IMR-90 (cell line): Measurements from ENCODE around the gene ZNF827. TPM values are rescaled to one million over a fixed set of nuclear protein-coding genes. Genes with fewer than 3 reads are reported as not detected.
A peak's percentile ranks its signal among the peaks of the same experiment; 100 is the strongest.

Experiments
- ATAC-seq: fragments of 200-7000 bp; cut with Tn5 transposase; 2 replicates; pipeline ENCODE4 v1.9.1; 2020; ENCODE audit warnings: low read depth, mild to moderate bottlenecking, moderate library complexity
- BruUV-seq: library from RNA; stranded (reverse); fragments of 400-500 nt; replicated peaks from 2 replicates; lab custom pipeline; 2021; lab: Mats Ljungman, UMichigan
- CTCF ChIA-PET: fragments of 300-600 bp; formaldehyde crosslinking; extraction: SDS; loops from one replicate; lab custom pipeline; 2021; ENCODE audit warnings: antibody characterized with exemption; lab: Yijun Ruan, JAX
- POLR2A ChIA-PET: fragments of 300-600 bp; sonication (Branson Sonifier 250); formaldehyde crosslinking; loops from one replicate; lab custom pipeline; 2022; ENCODE audit warnings: antibody characterized with exemption; ENCODE audit not compliant: unreplicated experiment; lab: Charles Lee
- DNase-seq: peaks from one replicate; pipeline ENCODE4 v3.0.0; 2013
- H2AFZ ChIP-seq: replicated peaks from 2 replicates; pipeline ENCODE3; 2013; ENCODE audit warnings: low read length, mild to moderate bottlenecking; ENCODE audit not compliant: poor library complexity
- H2AK5ac ChIP-seq: 2 replicates; pipeline ENCODE4 v1.6.1; 2013; ENCODE audit warnings: low read depth, low read length, inconsistent platforms
- H2AK9ac ChIP-seq: replicated peaks from 2 replicates; pipeline ENCODE3; 2013; ENCODE audit warnings: mild to moderate bottlenecking, low read depth, low read length, moderate library complexity; ENCODE audit not compliant: poor library complexity
- H2BK120ac ChIP-seq: 2 replicates; pipeline ENCODE4 v1.6.1; 2013; ENCODE audit warnings: low read depth, low read length, inconsistent platforms
- H2BK15ac ChIP-seq: 3 replicates; pipeline ENCODE4 v1.6.1; 2013; ENCODE audit warnings: low read depth, low read length, inconsistent platforms
- H2BK20ac ChIP-seq: 2 replicates; pipeline ENCODE4 v1.6.1; 2013; ENCODE audit warnings: low read depth, mild to moderate bottlenecking, inconsistent platforms, low read length, moderate library complexity
- H2BK5ac ChIP-seq: 2 replicates; pipeline ENCODE4 v1.6.1; 2013; ENCODE audit warnings: mild to moderate bottlenecking, low read depth, low read length, inconsistent platforms; ENCODE audit not compliant: poor library complexity, severe bottlenecking
- H3K14ac ChIP-seq: replicated peaks from 2 replicates; pipeline ENCODE4 v1.6.1; 2013; ENCODE audit warnings: low read depth, low read length, inconsistent platforms
- H3K18ac ChIP-seq: 2 replicates; pipeline ENCODE4 v1.6.1; 2013; ENCODE audit warnings: low read depth, low read length, control low read depth
- H3K23ac ChIP-seq: 2 replicates; pipeline ENCODE4 v1.6.1; 2013; ENCODE audit warnings: low read depth, low read length, inconsistent platforms
- H3K27ac ChIP-seq: 2 replicates; pipeline ENCODE4 v1.5.1; 2013; ENCODE audit warnings: mild to moderate bottlenecking, control low read depth, low read length; ENCODE audit not compliant: insufficient read depth
- H3K27me3 ChIP-seq: 2 replicates; pipeline ENCODE4 v1.6.1; 2013; ENCODE audit warnings: low read length; ENCODE audit not compliant: control insufficient read depth, insufficient read depth
- H3K36me3 ChIP-seq: 2 replicates; pipeline ENCODE4 v1.6.1; 2013; ENCODE audit warnings: low read length, mixed read lengths; ENCODE audit not compliant: control insufficient read depth, insufficient read depth
- H3K4ac ChIP-seq: 2 replicates; pipeline ENCODE4 v1.6.1; 2013; ENCODE audit warnings: low read depth, low read length, inconsistent platforms
- H3K4me1 ChIP-seq: 2 replicates; pipeline ENCODE4 v1.6.1; 2013; ENCODE audit warnings: low read length, mixed read lengths; ENCODE audit not compliant: control insufficient read depth, insufficient read depth
- H3K4me2 ChIP-seq: 2 replicates; pipeline ENCODE4 v1.6.1; 2013; ENCODE audit warnings: low read depth, mild to moderate bottlenecking, control low read depth, low read length, moderate library complexity
- H3K4me3 ChIP-seq: 2 replicates; pipeline ENCODE4 v1.5.1; 2013; ENCODE audit warnings: low read depth, mild to moderate bottlenecking, control low read depth, low read length, moderate library complexity; ENCODE audit not compliant: insufficient read depth
- H3K56ac ChIP-seq: 2 replicates; pipeline ENCODE4 v1.6.1; 2013; ENCODE audit warnings: low read length, inconsistent platforms; ENCODE audit not compliant: insufficient read depth; ENCODE audit errors: extremely low read depth
- H3K79me1 ChIP-seq, 2 experiments: 2 replicates each; pipeline ENCODE4 v1.6.1; 2013; ENCODE audit warnings: low read length in 2 of 2, inconsistent platforms in 1 of 2, low read depth in 1 of 2
- H3K9ac ChIP-seq: 2 replicates; pipeline ENCODE4 v1.6.1; 2013; ENCODE audit warnings: low read depth, low read length, control low read depth
- H3K9me1 ChIP-seq: 2 replicates; pipeline ENCODE4 v1.6.1; 2013; ENCODE audit warnings: low read length, inconsistent platforms; ENCODE audit not compliant: insufficient read depth
- H3K9me3 ChIP-seq: 2 replicates; pipeline ENCODE4 v1.6.1; 2013; ENCODE audit warnings: low read length; ENCODE audit not compliant: control insufficient read depth, insufficient read depth
- H4K20me1 ChIP-seq: 2 replicates; pipeline ENCODE4 v1.6.1; 2013; ENCODE audit warnings: low read length, inconsistent platforms; ENCODE audit not compliant: insufficient read depth
- H4K5ac ChIP-seq: 2 replicates; pipeline ENCODE4 v1.6.1; 2013; ENCODE audit warnings: mild to moderate bottlenecking, low read depth, low read length, control low read depth
- H4K8ac ChIP-seq, 2 experiments: 2 replicates each; pipeline ENCODE4 v1.6.1; 2013; ENCODE audit warnings: low read depth in 2 of 2, low read length in 2 of 2, control low read depth in 1 of 2, inconsistent platforms in 1 of 2
- H4K91ac ChIP-seq: 2 replicates; pipeline ENCODE4 v1.6.1; 2013; ENCODE audit warnings: low read depth, low read length, inconsistent platforms; ENCODE audit not compliant: insufficient read depth
- CEBPB ChIP-seq: IDR thresholded peaks from 2 replicates; pipeline ENCODE4 v1.6.1; 2012; ENCODE audit warnings: low read depth, low read length, improper control_type of control experiment
- ELK1 ChIP-seq: fragments of 150-350 bp; IDR thresholded peaks from 2 replicates; pipeline ENCODE4 v1.6.1; 2016; ENCODE audit warnings: low read depth, mild to moderate bottlenecking, low read length, moderate library complexity, borderline replicate concordance
- RFX5 ChIP-seq: IDR thresholded peaks from 2 replicates; pipeline ENCODE4 v1.8.0; 2012; ENCODE audit warnings: low read depth, mild to moderate bottlenecking, low read length, moderate library complexity
- WGBS, 2 experiments: methylation state at CpG; one replicate each; pipeline versions ENCODE4 v1.1.5 to v1.1.7; 2013; ENCODE audit warnings: missing lambda C conversion rate in 2 of 2; ENCODE audit not compliant: insufficient read length in 1 of 2; ENCODE audit errors: extremely low coverage in 2 of 2; 5-methylcytosine and 5-hydroxymethylcytosine counted together
- dilution Hi-C: fragments of 300-500 bp; cut with HindIII; formaldehyde crosslinking; loops from one replicate; pipeline ENCODE4 v1.14.3; 2018; ENCODE audit warnings: low sequenced_read_pairs; ENCODE audit not compliant: unreplicated experiment
- in situ Hi-C: fragments of 300-500 bp; cut with MboI; formaldehyde crosslinking; loops from 3 replicates; pipeline ENCODE4 v1.14.3; 2019; ENCODE audit warnings: low sequenced_read_pairs, inconsistent platforms, mixed read lengths
- intact Hi-C: fragments of 100-400 bp; cut with micrococcal nuclease; formaldehyde crosslinking; loops from 2 replicates; pipeline ENCODE4 v1.10.0; 2022
- polyA plus RNA-seq, 3 experiments: library from polyadenylated mRNA; depleted of rRNA; stranded (reverse); fragments of >200 nt; gene quantifications; 2 replicates each; pipeline ENCODE4 v1.2.3, GENCODE V29; 2012; ENCODE audit warnings: low replicate concordance in 1 of 3
- total RNA-seq: library from RNA; depleted of rRNA; stranded (reverse); fragments of >200 nt; gene quantifications from 2 replicates; pipeline ENCODE4 v1.2.3, GENCODE V29; 2012

The ZNF827 gene
- total and polyA plus RNA-seq, 2 of the 4 experiments (the other 2 are of a cell fraction) = 6.6 to 31.7 TPM

- Histone ChIP-seq H2BK20ac (peak overlapping the region; percentile 72), H3K23ac (peak overlapping the region; percentile 64), H3K4me2 (0 out of 2 replicates have a peak overlapping the region, but pooled peaks have one; percentile 36), H3K4ac (peak overlapping the region; percentile 89), H3K18ac (peak overlapping the region; percentile 91), H3K27ac (peak overlapping the region; percentile 99), H2BK15ac (no peak overlapping the region), H3K27me3 (no peaks in the 10 kb centered on the region), H4K91ac (peak overlapping the region; percentile 78), H4K8ac (peak overlapping the region; percentile 86 to 87), H3K9me3 (no peaks in the 10 kb centered on the region), H2AFZ (no peak overlapping the region), H4K5ac (peak overlapping the region; percentile 96), H3K36me3 (peaks cover 14% of the 10 kb centered on the region), H4K20me1 (no peaks in the 10 kb centered on the region), H2AK9ac (no peak overlapping the region), H3K79me1 (peaks cover 8 to 18% of the 10 kb centered on the region in 2 experiments), H3K14ac (peak overlapping the region; percentile 69), H3K9me1 (peaks cover 12% of the 10 kb centered on the region), H3K4me3 (no peak overlapping the region), H2BK120ac (peak overlapping the region; percentile 89), H2BK5ac (peak overlapping the region; percentile 96), H2AK5ac (peak overlapping the region; percentile 66; the same call in 1 of the 2 replicates), H3K9ac (no peak overlapping the region), H3K4me1 (peaks cover 19% of the 10 kb centered on the region), H3K56ac (peak overlapping the region; percentile 55; the same call in 1 of the 2 replicates)
- intact Hi-C loops = loop anchor here (5.0 kb wide), 1 partner anchor 198 kb away; the partner anchor contains the start of gene MMAA
- CTCF ChIA-PET = no interaction called here
- peak; percentile 86 for DNase-seq
- dilution Hi-C loops = no loop called here
- WGBS, 2 experiments = no CpG with 5 or more reads among the region's 1 CpG
- peak; percentile 88 for ATAC-seq
- POLR2A ChIA-PET = no interaction called here
- in situ Hi-C loops = no loop called here
- TF ChIP-seq ELK1 (no peak), CEBPB (peak; percentile 23; the same call in 1 of the 2 replicates), RFX5 (no peak)
- BruUV-seq = no TSS peak
Measured at GRCh38 chr4:145815626-145816025, 123.0 kb downstream of the ZNF827 start.
